ENCODE data around the gene TPCN1.

DNA sequence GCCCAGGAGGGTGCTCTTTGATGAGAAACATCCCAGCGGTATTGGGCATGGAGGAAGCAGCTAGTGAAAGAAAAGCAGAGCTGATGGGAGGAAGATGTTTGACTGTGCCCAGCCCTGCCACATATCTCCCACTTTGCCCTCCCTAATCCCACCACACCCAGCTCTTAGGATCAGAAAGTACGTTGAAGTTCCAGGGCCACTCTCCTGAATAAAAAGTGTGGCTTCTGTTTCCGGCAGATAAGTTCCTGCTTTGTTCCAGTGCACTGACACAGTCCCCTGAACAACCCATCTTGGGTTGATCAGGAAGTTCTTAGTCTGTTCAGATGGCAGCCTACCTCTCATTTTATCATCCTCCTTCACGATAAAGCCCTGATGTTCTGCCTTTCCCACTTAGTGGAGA is 16.5 kb downstream of the TPCN1 start:
- TF ChIP-seq EZH2 (IDR thresholded peaks at IDR 0.05; ENCODE audit: borderline replicate concordance, low read depth, low read length, poor library complexity, severe bottlenecking), result no peak
- TF ChIP-seq, protein P1, sequence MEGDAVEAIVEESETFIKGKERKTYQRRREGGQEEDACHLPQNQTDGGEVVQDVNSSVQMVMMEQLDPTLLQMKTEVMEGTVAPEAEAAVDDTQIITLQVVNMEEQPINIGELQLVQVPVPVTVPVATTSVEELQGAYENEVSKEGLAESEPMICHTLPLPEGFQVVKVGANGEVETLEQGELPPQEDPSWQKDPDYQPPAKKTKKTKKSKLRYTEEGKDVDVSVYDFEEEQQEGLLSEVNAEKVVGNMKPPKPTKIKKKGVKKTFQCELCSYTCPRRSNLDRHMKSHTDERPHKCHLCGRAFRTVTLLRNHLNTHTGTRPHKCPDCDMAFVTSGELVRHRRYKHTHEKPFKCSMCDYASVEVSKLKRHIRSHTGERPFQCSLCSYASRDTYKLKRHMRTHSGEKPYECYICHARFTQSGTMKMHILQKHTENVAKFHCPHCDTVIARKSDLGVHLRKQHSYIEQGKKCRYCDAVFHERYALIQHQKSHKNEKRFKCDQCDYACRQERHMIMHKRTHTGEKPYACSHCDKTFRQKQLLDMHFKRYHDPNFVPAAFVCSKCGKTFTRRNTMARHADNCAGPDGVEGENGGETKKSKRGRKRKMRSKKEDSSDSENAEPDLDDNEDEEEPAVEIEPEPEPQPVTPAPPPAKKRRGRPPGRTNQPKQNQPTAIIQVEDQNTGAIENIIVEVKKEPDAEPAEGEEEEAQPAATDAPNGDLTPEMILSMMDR (conservative IDR thresholded peaks at IDR 0.05; ENCODE audit: low read depth, low read length), result no peak
